Measurements from ENCODE around the gene SRSF5.
"Not testable (repeated sequence)": the region's sequence is repeated elsewhere in the genome, so short reads cannot be mapped to it uniquely, and the experiment has no call there.

The SRSF5 gene

DNA sequence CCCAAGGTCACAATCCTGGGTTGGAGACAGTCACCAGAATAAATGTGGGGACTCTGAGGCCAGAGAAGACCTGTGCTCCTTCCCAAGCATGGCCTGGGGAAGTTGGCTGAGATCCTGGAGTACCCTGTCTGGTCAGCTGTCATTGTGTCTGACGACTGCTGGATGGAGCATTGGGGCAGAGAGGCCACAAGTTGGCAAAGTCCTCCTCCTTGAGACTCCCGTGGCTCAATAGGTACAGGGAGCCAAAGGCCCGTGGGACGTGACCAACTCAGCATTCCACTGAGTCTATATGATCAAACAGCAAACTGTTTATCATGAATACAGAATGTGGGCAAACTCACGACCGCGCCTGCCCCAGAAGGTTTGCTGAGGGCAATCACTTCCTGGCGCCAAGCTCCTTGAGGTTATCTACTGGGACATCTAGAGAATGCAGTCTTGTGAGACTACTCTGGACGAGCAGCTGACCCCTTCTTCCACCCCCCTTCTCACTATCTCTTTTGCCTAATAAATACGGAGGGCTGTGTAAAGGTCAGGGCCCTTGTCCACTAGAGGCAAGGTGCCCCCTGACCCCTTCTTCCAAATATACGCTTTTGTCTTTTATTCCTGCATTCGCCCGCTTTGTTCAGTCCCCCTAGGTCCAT lies 44.4 kb downstream of the SRSF5 start:
- no peak for DNase-seq

DNA sequence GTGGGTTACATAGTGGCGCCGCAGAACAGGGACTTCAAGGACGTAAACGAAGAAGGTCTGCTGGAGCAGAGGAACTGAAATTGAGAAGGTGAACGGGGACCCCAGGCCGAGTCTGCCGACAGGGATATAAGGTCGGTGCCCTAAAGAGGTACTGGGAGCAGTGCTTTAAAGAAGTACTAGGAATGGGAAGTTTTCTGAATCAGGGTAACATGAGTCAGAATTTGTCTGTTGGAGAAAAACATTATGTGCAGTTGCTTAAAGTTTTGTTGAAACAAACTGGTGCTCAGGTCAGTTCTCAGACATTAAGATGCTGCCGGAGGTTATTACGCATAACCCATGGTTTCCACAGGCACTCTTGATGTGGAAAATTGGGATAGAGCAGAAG lies 44.9 kb downstream of the SRSF5 start:
- DNase-seq = no peak

DNA sequence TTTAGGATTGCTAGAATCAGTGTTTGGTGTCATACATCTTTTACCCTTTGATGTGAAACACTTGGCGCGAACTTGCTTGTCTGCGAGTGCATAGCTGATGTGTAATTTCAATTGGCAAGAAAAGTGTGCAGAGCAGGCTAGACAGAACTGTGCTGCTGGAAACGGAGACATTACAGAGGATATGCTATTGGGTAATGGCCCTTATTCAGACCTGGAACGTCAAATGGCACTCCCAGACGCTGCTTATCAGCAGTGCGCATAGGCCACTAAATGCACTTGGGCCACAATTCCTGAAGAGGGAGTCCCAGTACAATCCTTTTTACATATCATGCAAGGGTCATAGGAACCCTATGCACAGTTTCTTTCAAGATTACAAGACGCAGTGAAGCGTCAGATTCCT lies 45.8 kb downstream of the SRSF5 start:
- DNase-seq = peak; percentile 11

DNA sequence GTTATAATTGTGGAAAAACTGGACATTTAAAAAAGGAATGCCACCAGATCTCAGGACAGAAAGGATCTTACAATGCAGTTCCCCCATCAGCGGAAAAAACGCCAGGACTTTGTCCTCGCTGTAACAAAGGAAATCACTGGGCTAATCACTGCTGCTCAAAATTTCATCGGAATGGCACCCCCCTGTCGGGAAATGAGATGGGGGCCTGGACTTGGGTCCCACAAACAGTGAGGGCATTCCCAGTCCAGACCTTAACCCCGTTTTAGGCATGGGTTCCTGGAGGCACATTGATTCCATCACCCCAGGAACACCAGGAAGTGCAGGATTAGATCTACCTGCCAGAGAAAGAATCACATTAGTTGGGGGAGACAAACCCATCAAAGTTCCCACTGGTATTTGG lies 46.4 kb downstream of the SRSF5 start:
- DNase-seq = not testable (repeated sequence)

DNA sequence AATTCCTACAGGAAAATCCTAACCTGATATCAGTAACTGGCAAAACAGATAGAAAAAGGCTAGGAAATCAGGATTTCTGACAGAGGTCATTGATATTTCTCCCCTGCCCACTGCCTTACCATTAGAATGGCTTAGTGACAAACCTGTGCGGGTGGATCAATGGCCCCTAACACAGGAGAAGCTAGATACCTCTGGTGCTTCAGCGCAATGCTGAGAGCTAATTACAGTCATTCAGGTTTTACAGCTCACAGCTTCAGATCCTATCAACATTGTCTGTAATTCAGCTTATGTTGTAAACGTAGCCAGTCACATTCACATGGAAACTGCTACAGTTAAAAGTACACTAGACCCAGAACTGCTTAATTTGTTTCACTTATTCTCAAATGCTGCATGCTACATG lies 47.5 kb downstream of the SRSF5 start:
- no peak for DNase-seq

DNA sequence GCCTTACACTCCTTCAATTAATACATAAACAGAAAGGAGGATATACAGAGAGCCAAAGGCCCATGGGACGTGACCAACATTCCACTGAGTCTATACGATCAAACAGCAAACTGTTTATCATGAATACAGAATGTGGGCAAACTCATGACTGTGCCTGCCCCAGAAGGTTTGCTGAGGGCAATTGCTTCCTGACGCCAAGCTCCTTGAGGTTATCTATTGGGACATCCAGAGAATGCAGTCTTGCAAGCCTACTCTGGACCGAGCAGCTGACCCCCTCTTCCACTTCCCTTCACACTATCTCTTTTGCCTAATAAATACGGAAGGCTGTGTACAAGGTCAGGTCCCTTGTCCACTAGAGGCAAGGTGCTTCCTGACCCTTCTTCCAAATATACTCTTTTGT lies 48.6 kb downstream of the SRSF5 start:
- no peak for DNase-seq

DNA sequence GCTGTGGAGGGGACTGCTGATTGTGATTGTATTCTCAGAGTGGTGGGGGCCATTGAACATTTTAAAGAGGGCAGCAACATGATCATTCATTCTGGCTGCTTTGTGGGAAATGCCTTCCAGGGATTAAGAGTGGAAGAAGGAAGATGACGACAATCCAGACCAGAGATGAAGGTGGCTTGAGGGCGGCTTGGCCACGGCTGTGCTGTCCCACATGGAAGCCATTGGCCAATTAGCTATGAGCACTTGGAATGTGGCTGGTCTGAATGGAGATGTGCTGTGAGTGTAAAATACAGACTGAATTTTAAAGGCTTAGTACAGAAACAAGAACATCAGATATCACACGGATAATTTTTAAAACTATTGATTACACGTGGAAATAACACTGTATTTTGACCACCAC lies 49.3 kb downstream of the SRSF5 start:
- no peak for DNase-seq

DNA sequence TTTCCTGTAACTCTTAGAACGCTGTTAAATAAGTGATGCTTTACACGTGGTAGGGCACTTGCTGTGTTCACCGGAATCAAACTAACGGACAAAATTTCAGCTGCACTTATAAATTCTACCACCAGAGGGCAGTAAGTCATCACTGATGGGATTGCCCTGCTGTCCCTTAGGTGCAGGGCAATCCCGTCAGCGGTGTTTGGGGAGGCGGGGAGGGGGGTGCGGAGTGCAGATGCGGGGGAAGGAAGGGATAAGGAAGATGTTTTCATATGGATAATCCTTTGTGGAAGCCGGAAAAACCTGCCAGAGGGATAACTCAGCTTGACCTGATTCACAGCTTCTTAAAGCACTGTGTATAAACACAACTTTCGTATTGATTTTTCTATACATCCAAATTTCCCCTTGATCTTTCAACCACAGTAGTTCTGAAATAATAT lies 51.8 kb downstream of the SRSF5 start:
- DNase-seq = peak; percentile 70

DNA sequence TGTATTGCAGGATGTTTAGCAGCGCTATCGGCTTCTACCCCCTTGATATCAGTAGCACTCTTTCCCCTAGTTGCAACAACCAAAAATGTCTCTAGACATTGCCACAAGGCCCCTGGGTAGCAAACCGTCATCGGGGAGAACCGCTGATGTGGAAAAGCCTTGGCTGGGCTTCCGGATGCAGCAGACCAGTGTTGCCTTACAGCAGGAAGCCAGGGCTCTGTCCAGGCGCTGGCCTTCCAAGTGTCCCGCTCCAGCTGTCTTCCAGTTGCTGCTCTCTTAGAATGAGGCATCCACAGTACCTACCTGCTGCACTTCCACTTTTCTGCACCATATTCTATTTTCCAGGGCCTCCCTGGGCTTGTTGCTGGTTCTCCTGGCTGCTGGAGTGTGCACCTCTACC lies 52.7 kb downstream of the SRSF5 start:
- no peak for DNase-seq

DNA sequence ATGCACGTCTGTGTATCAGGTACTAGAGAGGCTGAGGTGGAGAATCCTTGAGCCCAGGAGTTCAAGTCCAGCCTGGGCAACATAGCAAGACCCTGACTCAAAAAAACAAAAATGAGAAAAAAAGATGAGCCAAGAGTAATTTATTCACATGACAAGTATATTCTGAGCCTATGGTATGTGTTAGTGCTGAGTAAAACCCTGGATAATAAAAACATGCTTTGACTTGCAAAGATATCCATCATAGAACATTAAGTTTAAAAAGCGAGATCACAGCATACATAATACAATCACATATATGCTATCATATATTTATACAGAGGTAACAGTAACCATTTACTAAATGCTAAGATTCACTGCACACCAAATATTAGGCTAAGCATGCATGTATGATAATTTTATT lies 54.0 kb downstream of the SRSF5 start:
- no peak for DNase-seq
